H1 (cell line): Measurements from ENCODE around the gene FOXK1. TPM values are rescaled to one million over a fixed set of nuclear protein-coding genes. Genes with fewer than 3 reads are reported as not detected.

ENCODE experiments used
- CTCF ChIA-PET: fragments of 300-600 bp; sonication (Branson Sonifier 250); formaldehyde crosslinking; loops from one replicate; lab custom pipeline; 2021; ENCODE audit not compliant: partially characterized antibody; lab: Charles Lee
- POLR2A ChIA-PET: fragments of 300-600 bp; sonication (Branson Sonifier 250); formaldehyde crosslinking; loops from one replicate; lab custom pipeline; 2021; ENCODE audit warnings: inconsistent platforms; ENCODE audit not compliant: partially characterized antibody; lab: Charles Lee
- DNase-seq, 2 experiments: peaks; one replicate each; pipeline versions ENCODE4 v3.0.0 to v3.0.0-alpha.2; 2010 to 2022; ENCODE audit warnings: low spot score in 2 of 2, low read depth in 1 of 2, mixed read lengths in 1 of 2
- FAIRE-seq: peaks from 2 replicates; lab custom pipeline; 2011; peaks lifted over from hg19 to GRCh38; lab: Jason Lieb, UNC
- H2AFZ ChIP-seq: 2 replicates; pipeline ENCODE4 v1.8.1; 2012; ENCODE audit warnings: low read length, inconsistent platforms
- H2AK5ac ChIP-seq: 2 replicates; pipeline ENCODE4 v1.6.1; 2013; ENCODE audit warnings: low read depth, low read length
- H2BK120ac ChIP-seq: replicated peaks from 2 replicates; pipeline ENCODE3; 2013; ENCODE audit warnings: low read depth, low read length, inconsistent platforms
- H2BK12ac ChIP-seq: 2 replicates; pipeline ENCODE4 v1.6.1; 2013; ENCODE audit warnings: low read depth, low read length
- H2BK15ac ChIP-seq: 2 replicates; pipeline ENCODE4 v1.6.1; 2013; ENCODE audit warnings: low read length
- H2BK20ac ChIP-seq: 2 replicates; pipeline ENCODE4 v1.6.1; 2013; ENCODE audit warnings: low read length
- H2BK5ac ChIP-seq: 2 replicates; pipeline ENCODE4 v1.6.1; 2013; ENCODE audit warnings: low read depth, low read length
- H3K14ac ChIP-seq: 2 replicates; pipeline ENCODE4 v1.6.1; 2013; ENCODE audit warnings: inconsistent platforms; ENCODE audit not compliant: insufficient read length
- H3K18ac ChIP-seq: 2 replicates; pipeline ENCODE4 v1.6.1; 2013; ENCODE audit warnings: low read length; ENCODE audit errors: extremely low read depth
- H3K23ac ChIP-seq: 2 replicates; pipeline ENCODE4 v1.6.1; 2013; ENCODE audit warnings: inconsistent platforms; ENCODE audit not compliant: insufficient read length
- H3K23me2 ChIP-seq: 2 replicates; pipeline ENCODE4 v1.6.1; 2013; ENCODE audit warnings: low read depth, low read length
- H3K27ac ChIP-seq: 2 replicates; pipeline ENCODE4 v1.6.1; 2011; ENCODE audit warnings: low read depth, low read length, inconsistent platforms
- H3K27me3 ChIP-seq, 4 experiments: replicated peaks in 1 of 4; 1 replicate in 1 of 4; 2 replicates in 3 of 4; pipeline versions ENCODE4 v1.6.1 to v1.8.1; 2011 to 2013; ENCODE audit warnings: low read length in 3 of 4, mild to moderate bottlenecking in 3 of 4, inconsistent platforms in 2 of 4, mixed read lengths in 2 of 4, moderate library complexity in 1 of 4; ENCODE audit not compliant: control insufficient read depth in 3 of 4, insufficient read depth in 3 of 4; ENCODE audit errors: extremely low read depth in 1 of 4
- H3K36me3 ChIP-seq, 4 experiments: 2 replicates each; pipeline versions ENCODE4 v1.6.1 to v1.8.1; 2011 to 2013; ENCODE audit warnings: mild to moderate bottlenecking in 4 of 4, low read length in 3 of 4, moderate library complexity in 2 of 4, control low read depth in 1 of 4, inconsistent platforms in 1 of 4; ENCODE audit not compliant: insufficient read depth in 4 of 4, control insufficient read depth in 2 of 4
- H3K4ac ChIP-seq: replicated peaks from 2 replicates; pipeline ENCODE3; 2013; ENCODE audit warnings: low read length, low read depth, mixed read lengths, inconsistent platforms; ENCODE audit not compliant: insufficient read length
- H3K4me1 ChIP-seq, 4 experiments: replicated peaks in 1 of 4; 1 replicate in 1 of 4; 2 replicates in 3 of 4; pipeline versions ENCODE4 v1.6.1 to v1.8.1; 2011 to 2013; ENCODE audit warnings: low read length in 3 of 4, inconsistent platforms in 2 of 4, mixed read lengths in 1 of 4; ENCODE audit not compliant: insufficient read depth in 4 of 4, control insufficient read depth in 3 of 4
- H3K4me2 ChIP-seq, 2 experiments: 2 replicates each; pipeline versions ENCODE4 v1.6.1 to v1.8.1; 2011 to 2013; ENCODE audit warnings: low read depth in 2 of 2, low read length in 2 of 2, control low read depth in 1 of 2, inconsistent platforms in 1 of 2, mild to moderate bottlenecking in 1 of 2; ENCODE audit not compliant: insufficient read depth in 1 of 2
- H3K4me3 ChIP-seq, 4 experiments: fragments of 200-600, 300-600 bp in 1 of 4; sonication (generic), shearing (Covaris generic), sonication (Bioruptor Twin) in 1 of 4; 2 replicates each; pipeline versions ENCODE4 v1.5.1 to v1.8.1; 2011 to 2016; ENCODE audit warnings: low read length in 4 of 4, low read depth in 3 of 4, control low read depth in 2 of 4, inconsistent platforms in 2 of 4, mild to moderate bottlenecking in 2 of 4, mixed read lengths in 1 of 4, moderate library complexity in 1 of 4; ENCODE audit not compliant: insufficient read depth in 2 of 4; ENCODE audit errors: extremely low read depth in 1 of 4
- H3K56ac ChIP-seq: replicated peaks from 2 replicates; pipeline ENCODE3; 2013; ENCODE audit warnings: low read depth, mild to moderate bottlenecking, mixed read lengths, low read length, inconsistent platforms; ENCODE audit not compliant: insufficient read length
- H3K79me1 ChIP-seq: 2 replicates; pipeline ENCODE4 v1.6.1; 2013; ENCODE audit warnings: low read depth, low read length, control low read depth
- H3K79me2 ChIP-seq, 2 experiments: 2 replicates each; pipeline versions ENCODE4 v1.6.1 to v1.8.1; 2012 to 2013; ENCODE audit warnings: low read length in 2 of 2, mild to moderate bottlenecking in 2 of 2, inconsistent platforms in 1 of 2; ENCODE audit not compliant: insufficient read depth in 2 of 2, control insufficient read depth in 1 of 2
- H3K9ac ChIP-seq, 4 experiments: replicated peaks in 1 of 4; 1 replicate in 1 of 4; 2 replicates in 3 of 4; pipeline versions ENCODE4 v1.6.1 to v1.8.1; 2011 to 2013; ENCODE audit warnings: low read depth in 3 of 4, low read length in 3 of 4, control low read depth in 2 of 4, mild to moderate bottlenecking in 2 of 4, moderate library complexity in 2 of 4, inconsistent platforms in 1 of 4; ENCODE audit errors: extremely low read depth in 1 of 4
- H3K9me3 ChIP-seq, 2 experiments: 2 replicates each; pipeline versions ENCODE4 v1.6.1 to v1.8.1; 2012 to 2013; ENCODE audit warnings: mild to moderate bottlenecking in 2 of 2, moderate library complexity in 2 of 2, control low read depth in 1 of 2, inconsistent platforms in 1 of 2, low read depth in 1 of 2, low read length in 1 of 2, mixed read lengths in 1 of 2; ENCODE audit not compliant: insufficient read depth in 2 of 2
- H4K20me1 ChIP-seq, 2 experiments: replicated peaks in 1 of 2; 2 replicates each; pipeline versions ENCODE3 to v1.8.1; 2011 to 2013; ENCODE audit warnings: inconsistent platforms in 2 of 2, low read length in 2 of 2, mild to moderate bottlenecking in 1 of 2; ENCODE audit not compliant: insufficient read depth in 2 of 2, control insufficient read depth in 1 of 2
- H4K5ac ChIP-seq: 2 replicates; pipeline ENCODE4 v1.6.1; 2013; ENCODE audit warnings: low read length, low read depth, mixed read lengths, inconsistent platforms; ENCODE audit not compliant: insufficient read length
- H4K8ac ChIP-seq: 2 replicates; pipeline ENCODE4 v1.8.0; 2013; ENCODE audit warnings: mild to moderate bottlenecking, moderate library complexity, low read length, inconsistent platforms; ENCODE audit not compliant: insufficient read depth; ENCODE audit errors: extremely low read depth
- H4K91ac ChIP-seq: replicated peaks from 2 replicates; pipeline ENCODE3; 2013; ENCODE audit warnings: low read length, mixed read lengths, inconsistent platforms; ENCODE audit not compliant: insufficient read length
- BACH1 ChIP-seq: IDR thresholded peaks from 2 replicates; pipeline ENCODE4 v1.6.1; 2012; ENCODE audit warnings: low read length, improper control_type of control experiment
- CBX5 ChIP-seq: fragments of 300-800, 300-1000 bp; sonication (generic); IDR thresholded peaks from 2 replicates; pipeline ENCODE4 v1.7.1; 2016; ENCODE audit warnings: antibody characterized with exemption, low read length, low read depth
- CHD2 ChIP-seq: IDR thresholded peaks from 2 replicates; pipeline ENCODE4 v1.6.1; 2012; ENCODE audit warnings: low read length, improper control_type of control experiment
- EZH2 ChIP-seq: fragments of 200-600 bp; sonication (generic); IDR thresholded peaks from 2 replicates; pipeline ENCODE4 v1.7.1; 2012; ENCODE audit warnings: low read depth, mild to moderate bottlenecking, moderate library complexity, low read length, inconsistent platforms; ENCODE audit not compliant: severe bottlenecking
- MAFK ChIP-seq: IDR thresholded peaks from 2 replicates; pipeline ENCODE4 v1.6.1; 2012; ENCODE audit warnings: low read depth, mild to moderate bottlenecking, improper control_type of control experiment, low read length
- RNF2 ChIP-seq: fragments of 200-900, 300-1000 bp; sonication (generic); IDR thresholded peaks from 2 replicates; pipeline ENCODE4 v1.7.1; 2016; ENCODE audit warnings: borderline replicate concordance, low read depth, mild to moderate bottlenecking, antibody characterized with exemption, low read length; ENCODE audit not compliant: poor library complexity, severe bottlenecking; ENCODE audit errors: missing control alignments
- SIN3A ChIP-seq, 2 experiments: IDR thresholded peaks in 1 of 2; conservative IDR thresholded peaks in 1 of 2; 2 replicates each; pipeline ENCODE4 v1.6.1; 2011 to 2012; ENCODE audit warnings: low read length in 2 of 2, improper control_type of control experiment in 1 of 2, low read depth in 1 of 2, mild to moderate bottlenecking in 1 of 2
- SIX5 ChIP-seq: IDR thresholded peaks from 2 replicates; pipeline ENCODE4 v1.6.1; 2011; ENCODE audit warnings: mild to moderate bottlenecking, low read depth, low read length
- TAF1 ChIP-seq: IDR thresholded peaks from 2 replicates; pipeline ENCODE4 v1.6.1; 2011; ENCODE audit warnings: mild to moderate bottlenecking, low read depth, low read length
- whole genome bisulfite sequencing, 2 experiments: shearing (Covaris generic) in 1 of 2; methylation state at CpG; one replicate each; pipeline versions ENCODE4 v1.1.6 to v1.1.7; 2013 to 2015; ENCODE audit warnings: low lambda C conversion rate in 2 of 2, mixed read lengths in 2 of 2, inconsistent platforms in 1 of 2, low coverage in 1 of 2, missing lambda C conversion rate in 1 of 2; ENCODE audit not compliant: insufficient replicate concordance in 2 of 2, insufficient coverage in 1 of 2, insufficient read length in 1 of 2; ENCODE audit errors: extremely low coverage in 1 of 2, missing lambda C conversion rate in 1 of 2; 5-methylcytosine and 5-hydroxymethylcytosine counted together
- polyA plus RNA-seq, 7 experiments: library from polyadenylated mRNA; depleted of rRNA in 3 of 7; stranded (reverse) in 5 of 7; unstranded in 2 of 7; fragments of >200 nt in 5 of 7; fragments of 200-250 nt in 2 of 7; gene quantifications; 1 replicate in 5 of 7; 2 replicates in 1 of 7; 4 replicates in 1 of 7; pipeline versions ENCODE4 v1.2.1 to v1.2.3, GENCODE V29; 2011 to 2013; ENCODE audit warnings: missing spikeins in 2 of 7, mixed read lengths in 2 of 7
- total RNA-seq: library from RNA; stranded (reverse); fragmentation: NEBNext Ultra II Directional; extraction: Animal tissue kit (Norgen Biotek cat#: 25700); gene quantifications from 2 replicates; pipeline ENCODE4 v1.2.1, GENCODE V29; 2021
- TF ChIP-seq, protein P1 (sequence below): IDR thresholded peaks from 2 replicates; pipeline ENCODE4 v1.6.1; 2011; ENCODE audit warnings: low read depth, mild to moderate bottlenecking, low read length; ENCODE audit not compliant: insufficient read depth

FOXK1 gene
- total and polyA plus RNA-seq, 2 of the 8 experiments (the other 6 are each of a cell fraction or from before 2014, with no cell fraction given) = 2.0 to 8.5 TPM

DNA sequence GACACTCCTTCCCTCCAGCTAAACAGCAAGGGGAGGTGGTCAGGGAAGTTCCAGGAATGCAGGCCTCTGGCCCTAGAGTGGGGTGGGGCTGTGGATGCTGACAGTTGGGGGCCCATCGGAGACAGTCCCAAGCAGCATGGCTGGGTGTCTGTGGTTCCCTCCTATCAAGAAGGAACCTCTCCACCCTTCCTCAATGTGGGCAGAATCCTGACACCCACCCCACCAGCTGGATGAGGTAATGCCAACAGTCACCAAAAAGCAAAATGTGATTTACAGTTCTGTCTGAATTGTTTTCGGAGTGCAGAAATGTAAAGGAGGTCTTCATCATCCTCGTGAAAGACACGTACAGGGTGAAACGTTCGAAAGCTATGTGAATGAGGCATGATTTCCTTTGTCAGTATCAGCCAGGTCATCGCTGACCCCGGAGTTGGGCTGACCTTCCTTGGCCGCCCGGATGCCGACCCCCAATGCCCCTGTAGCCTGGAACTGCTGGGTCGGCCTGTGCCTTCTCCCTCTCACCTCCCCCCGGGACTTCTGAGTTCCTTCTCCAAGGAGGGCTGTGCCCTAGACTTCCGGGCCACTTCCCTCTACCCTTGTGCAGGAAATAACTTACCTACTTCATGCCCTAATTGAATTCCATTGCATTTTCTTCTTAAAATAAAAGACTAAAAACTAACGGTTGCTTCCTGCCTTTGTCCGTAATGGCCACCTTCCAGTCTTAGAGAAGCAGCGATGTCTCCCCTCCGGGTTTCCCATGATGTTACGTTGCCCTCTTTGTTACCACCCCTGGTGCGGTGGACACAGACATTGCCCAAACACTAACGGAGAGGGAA is 24.5 kb downstream of the FOXK1 start:
- Histone ChIP-seq H3K9ac (peak overlapping the region in 3 of 4 experiments; percentile 10 to 45 (median 38); a peak in 3 of 7 replicates), H4K8ac (peak overlapping the region; percentile 58; the same call in 1 of the 2 replicates), H3K23ac (no peak overlapping the region), H3K18ac (peak overlapping the region; percentile 3; the same call in 1 of the 2 replicates), H2BK120ac (no peak overlapping the region), H2BK12ac (peak overlapping the region; percentile 96), H2AFZ (no peak overlapping the region), H3K79me2 (no peaks in the 10 kb centered on the region; a peak in 1 of 4 replicates), H3K14ac (no peak overlapping the region), H3K36me3 (no peaks in the 10 kb centered on the region), H3K27me3 (peaks cover 41 to 85% (median 83%) of the 10 kb centered on the region in 4 experiments), H2BK20ac (no peak overlapping the region; the same call in 1 of the 2 replicates), H2BK5ac (no peak overlapping the region; the same call in 1 of the 2 replicates), H4K5ac (no peak overlapping the region), H3K4ac (peak overlapping the region; percentile 5), H4K20me1 (peaks cover 43 to 53% of the 10 kb centered on the region in 2 experiments), H2AK5ac (peak overlapping the region; percentile 87; the same call in 1 of the 2 replicates), H3K27ac (no peak overlapping the region), H3K9me3 (no peaks in the 10 kb centered on the region), H4K91ac (no peak overlapping the region), H3K4me1 (peaks cover 7 to 19% (median 14%) of the 10 kb centered on the region in 4 experiments), H3K4me3 (peak overlapping the region; percentile 7 to 59 (median 51); a peak in 7 of 8 replicates), H2BK15ac (no peak overlapping the region), H3K23me2 (peaks cover 9% of the 10 kb centered on the region), H3K4me2 (peak overlapping the region; percentile 72 to 95), H3K79me1 (peaks cover 3% of the 10 kb centered on the region), H3K56ac (no peak overlapping the region)
- CTCF ChIA-PET = interaction anchor here (1.0 to 1.2 kb wide), 2 partner anchors 19 to 27 kb away, joined by 3 read pairs; no protein-coding TSS in a partner anchor
- DNase-seq = peak in 1 of 2 experiments; percentile 54
- POLR2A ChIA-PET = interaction anchor here (0.6 to 1.0 kb wide), 3 partner anchors 11 to 75 kb away, joined by 3 to 5 read pairs (median 4); no protein-coding TSS in a partner anchor
- WGBS, 2 experiments = 10% methylated on average over 21 of the region's 21 CpGs; no CpG with 5 or more reads in 1 of the 2 experiments
- no peak for FAIRE-seq
- TF ChIP-seq CBX5 = no peak
- no peak for TF ChIP-seq TAF1
- no peak for TF ChIP-seq BACH1
- no peak for TF ChIP-seq SIX5
- no peak for TF ChIP-seq MAFK
- peak; percentile 47 for TF ChIP-seq EZH2
- TF ChIP-seq SIN3A (conservative IDR thresholded peaks at IDR 0.05 in 1 of 2, IDR thresholded peaks at IDR 0.05 in 1 of 2; ENCODE audit: low read depth in 1 of 2, low read length in 2 of 2) = 0 out of 4 replicates have a peak, but pooled peaks of 1 of the 2 experiments have one; percentile 54
- no peak for TF ChIP-seq RNF2
- no peak for TF ChIP-seq CHD2
- TF ChIP-seq, protein P1, sequence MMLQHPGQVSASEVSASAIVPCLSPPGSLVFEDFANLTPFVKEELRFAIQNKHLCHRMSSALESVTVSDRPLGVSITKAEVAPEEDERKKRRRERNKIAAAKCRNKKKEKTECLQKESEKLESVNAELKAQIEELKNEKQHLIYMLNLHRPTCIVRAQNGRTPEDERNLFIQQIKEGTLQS = no peak
